Lung microvascular endothelial cell (primary cell): ENCODE results near the gene C18orf63. TPM values are rescaled to one million over a fixed set of nuclear protein-coding genes. Genes with fewer than 3 reads are reported as not detected.
"Not testable (repeated sequence)": the region's sequence is repeated elsewhere in the genome, so short reads cannot be mapped to it uniquely, and the experiment has no call there.

ENCODE experiments used
- DNase-seq, 2 donors: peaks; one replicate each; pipeline versions ENCODE4 v3.0.0 to v3.0.0-alpha.2; 2010; ENCODE audit warnings: low read depth in 2 of 2
- total RNA-seq: library from RNA; depleted of rRNA; stranded (reverse); fragments of >200 nt; gene quantifications from 2 replicates; pipeline ENCODE4 v1.2.1, GENCODE V29; 2014

C18orf63 gene
- total RNA-seq, 1 donor from 2014 or later: not detected

DNA sequence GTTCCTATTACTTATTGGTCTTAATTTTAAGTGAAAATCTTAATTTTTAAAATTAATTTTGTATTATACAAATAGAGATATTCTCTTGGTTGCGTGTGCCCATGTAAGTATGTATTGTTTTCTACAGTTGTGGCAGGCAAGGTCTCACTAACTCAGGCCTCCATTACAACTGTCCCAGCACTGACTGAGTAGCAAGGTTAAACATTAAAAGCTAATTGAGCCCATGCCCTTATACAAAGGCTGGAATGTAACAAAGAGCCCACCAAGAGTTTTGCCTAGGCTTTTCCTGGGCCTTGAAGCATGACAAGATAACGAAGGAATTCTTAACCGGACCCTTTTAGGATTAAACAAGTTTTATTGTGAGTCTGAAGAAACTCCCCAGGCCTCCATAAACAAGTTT is 11.2 kb downstream of the C18orf63 start:
- DNase-seq: not testable (repeated sequence)

DNA sequence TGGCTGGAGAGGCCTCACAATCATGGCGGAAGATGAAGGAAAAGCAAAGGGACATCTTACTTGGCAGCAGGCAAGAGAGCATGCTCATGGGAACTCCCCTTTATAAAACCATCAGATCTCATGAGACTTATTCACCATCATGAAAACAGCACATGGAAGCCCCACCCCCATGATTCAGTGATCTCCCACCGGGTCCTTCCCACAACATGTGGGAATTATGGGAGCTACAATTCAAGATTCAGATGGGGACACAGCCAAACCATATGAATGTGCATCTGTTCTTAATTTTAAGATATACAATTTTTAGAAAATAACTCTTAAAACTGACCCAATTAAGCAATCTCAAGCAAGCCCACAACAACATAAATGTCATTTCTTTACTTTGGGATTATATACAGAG is 12.6 kb downstream of the C18orf63 start:
- DNase-seq: no peak

DNA sequence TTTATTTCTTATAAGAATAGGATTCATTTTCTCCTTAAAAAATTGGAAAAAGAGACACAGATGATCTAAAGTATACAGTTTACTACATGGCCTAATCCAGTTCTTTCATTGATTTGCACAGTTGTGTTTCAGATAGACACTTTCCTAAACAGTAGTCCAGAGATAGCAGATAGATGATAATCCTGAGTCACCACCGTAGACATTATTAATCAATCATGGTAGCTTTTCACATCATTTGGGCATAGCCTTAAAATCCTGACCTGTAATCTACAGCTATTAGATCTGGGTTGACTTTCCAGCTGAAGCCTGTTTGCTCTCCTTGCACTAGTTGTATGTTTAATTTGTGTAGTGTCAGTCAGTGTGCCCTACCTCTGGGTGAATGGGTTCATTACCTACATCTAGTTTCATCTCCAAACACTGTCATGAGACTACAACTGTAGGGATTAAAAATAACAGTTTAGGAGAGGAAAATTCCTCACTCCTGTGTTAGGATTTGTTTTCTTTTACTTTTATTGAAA is 14.1 kb downstream of the C18orf63 start:
- no peak for DNase-seq

DNA sequence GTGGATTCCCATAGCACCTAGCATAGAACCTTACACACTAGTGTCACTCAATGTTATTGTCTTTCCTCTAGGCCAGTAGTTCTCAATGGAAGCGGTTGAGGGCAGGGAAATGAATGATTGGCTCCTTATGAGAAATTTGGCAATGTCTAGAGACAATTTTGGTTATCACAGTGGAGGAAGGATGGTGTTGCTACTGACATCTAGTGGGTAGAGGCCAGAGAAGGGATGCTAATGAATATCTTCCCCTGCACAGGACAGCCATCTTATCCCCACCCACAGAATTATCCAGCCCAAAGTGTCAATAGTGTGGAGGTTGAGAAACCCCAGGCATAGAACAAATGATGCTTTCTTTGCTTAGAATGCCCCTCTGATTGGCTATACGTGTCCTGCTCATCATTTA is 15.8 kb downstream of the C18orf63 start:
- peak; percentile 14 to 20 for DNase-seq

DNA sequence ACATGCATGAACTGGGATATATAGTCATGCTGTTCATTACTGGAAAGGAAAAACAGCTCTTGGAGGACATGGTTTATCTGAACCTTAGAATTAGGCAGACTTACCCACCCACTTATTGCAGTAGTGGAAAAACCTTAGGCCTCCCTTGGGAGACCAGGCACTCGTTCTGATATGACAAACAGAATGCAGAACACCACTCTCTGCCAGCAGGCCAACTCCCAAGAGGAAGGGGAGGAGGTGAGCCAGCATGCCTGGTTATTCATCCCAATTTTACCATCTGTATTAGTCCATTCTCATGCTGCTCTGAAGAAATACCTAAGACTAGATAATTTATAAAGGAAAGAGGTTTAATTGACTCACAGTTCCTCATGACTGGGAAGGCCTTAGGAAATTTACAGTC is 17.5 kb downstream of the C18orf63 start:
- no peak for DNase-seq

DNA sequence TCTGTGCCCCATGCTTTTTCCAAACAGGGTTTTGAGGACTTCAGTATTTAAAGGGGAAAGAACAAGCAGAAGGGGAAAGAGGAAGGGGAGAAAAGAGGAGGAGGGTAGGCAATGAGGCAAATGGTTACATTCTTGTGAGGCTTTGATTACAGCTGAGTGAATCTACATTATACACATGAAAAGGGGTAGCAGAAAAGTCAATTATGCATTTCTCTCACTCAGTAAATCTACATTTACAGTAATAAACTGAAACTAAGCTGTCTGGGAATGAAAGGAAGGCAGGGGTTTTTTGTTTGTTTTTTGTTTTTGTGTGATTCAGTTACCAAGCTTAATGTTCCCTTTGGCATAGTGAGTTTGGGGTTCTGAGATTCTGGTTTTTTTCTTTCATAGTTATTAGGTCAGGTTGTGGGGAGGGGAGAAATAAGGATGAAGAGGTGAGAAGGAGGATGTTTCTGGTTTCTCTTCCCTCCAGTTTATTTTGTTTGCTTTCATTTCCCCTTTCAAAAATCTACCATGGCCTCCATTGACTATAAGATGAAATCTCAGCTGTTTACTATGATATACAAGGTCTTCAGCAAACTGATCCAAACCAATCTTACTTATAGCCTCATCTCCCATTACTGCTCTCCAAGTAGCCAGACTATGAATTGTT is 18.7 kb downstream of the C18orf63 start:
- DNase-seq: no peak

DNA sequence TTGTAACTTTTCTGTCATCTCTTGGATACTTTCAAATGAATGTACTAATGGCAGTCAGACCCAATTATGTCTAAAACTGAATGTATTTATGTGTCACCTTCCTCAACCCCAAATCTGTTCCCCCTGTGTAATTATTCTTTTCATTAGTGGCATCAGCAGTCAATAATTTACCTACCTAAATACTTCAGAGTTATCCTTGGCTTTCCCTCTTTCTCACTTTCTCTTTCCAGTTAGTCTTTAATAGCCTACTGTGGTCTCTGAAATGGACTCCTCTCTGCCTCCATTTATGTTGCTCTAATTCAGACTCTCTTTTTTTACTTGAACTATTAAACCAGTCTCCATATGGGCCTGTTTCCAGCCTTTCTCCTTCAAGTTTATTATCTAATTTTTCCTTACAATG is 21.0 kb downstream of the C18orf63 start:
- no peak for DNase-seq

DNA sequence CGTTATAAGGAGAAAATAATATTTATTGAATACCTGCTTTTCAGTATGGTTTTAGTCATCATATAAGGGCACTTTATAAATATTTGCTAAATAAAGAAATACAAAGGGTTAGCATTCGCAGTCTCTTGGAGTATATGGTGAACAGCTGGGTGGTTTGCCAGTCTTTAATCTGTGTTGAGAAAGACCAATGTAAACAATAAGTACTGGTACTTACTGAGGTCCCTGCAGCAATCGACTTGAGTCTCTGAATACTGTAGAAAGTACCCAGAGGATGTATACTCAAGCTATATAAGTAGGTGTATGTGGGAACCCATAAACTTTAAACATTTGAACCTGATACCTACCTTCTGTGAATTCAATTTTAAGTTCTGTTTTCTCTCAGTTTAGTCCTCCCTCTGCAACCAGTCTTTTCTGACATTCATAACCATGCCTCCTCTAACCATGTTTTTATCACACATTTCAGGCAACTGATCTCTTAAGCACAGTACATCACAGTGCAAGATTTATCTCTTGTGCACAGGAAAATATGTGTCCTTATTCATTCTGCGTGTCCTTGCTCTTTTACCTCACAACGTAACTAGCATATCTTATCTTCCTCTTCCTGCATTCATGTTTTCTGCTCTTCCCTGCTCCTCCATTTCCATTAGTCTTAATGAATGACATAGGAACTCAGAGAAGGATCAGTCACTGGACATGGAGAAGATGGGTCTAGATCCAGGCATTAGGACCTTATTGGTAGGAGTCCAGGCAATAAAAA is 21.7 kb downstream of the C18orf63 start:
- DNase-seq: no peak

DNA sequence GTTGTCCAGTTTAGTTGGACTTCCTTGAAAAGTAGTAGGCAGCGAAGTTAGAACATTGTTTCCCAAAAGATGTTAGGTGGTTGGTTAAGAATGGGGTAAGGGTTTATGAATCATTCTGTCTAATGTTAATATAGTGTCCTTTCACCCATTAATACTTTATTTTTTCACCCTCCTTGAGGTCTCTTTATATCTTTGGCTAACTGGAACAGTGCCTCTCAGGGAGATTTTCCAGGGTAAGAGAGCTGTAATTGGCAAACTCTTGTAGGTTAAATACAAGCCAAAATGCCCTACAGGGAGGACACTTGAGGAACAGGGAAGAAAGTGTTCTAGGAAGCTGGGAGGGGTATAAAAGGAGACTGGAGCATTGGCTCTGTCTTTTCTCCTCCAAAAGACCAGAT is 22.3 kb downstream of the C18orf63 start:
- DNase-seq: no peak

DNA sequence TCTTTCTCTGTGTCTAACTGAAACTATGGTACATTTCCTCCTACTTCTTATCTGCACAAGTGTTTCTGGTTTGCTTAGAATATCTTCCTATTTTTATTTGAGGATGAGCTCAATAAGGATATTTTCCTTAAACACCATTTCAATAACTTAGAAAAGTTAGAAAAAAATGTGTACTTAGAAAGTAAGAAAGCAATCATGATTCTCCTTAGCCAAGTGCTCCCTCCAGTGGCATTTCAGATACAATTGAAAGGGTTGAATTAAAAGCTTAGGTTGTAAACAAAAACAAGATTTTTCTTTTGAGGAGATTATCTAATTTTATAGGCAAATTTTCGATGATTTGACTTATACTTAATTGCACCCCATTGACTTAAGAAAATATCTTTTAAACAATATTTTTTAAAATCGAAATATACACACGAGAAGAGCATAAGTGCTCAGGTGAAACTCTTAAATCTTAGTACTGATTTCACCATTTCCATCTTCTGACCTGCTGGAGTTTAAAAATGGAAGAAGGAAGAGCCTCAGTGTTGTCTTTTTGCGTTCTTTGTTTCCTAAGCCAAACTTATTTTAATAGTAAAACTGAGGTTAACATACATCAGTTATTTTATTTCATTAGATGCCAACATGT is 26.9 kb downstream of the C18orf63 start:
- peak; percentile 71 to 79 for DNase-seq

DNA sequence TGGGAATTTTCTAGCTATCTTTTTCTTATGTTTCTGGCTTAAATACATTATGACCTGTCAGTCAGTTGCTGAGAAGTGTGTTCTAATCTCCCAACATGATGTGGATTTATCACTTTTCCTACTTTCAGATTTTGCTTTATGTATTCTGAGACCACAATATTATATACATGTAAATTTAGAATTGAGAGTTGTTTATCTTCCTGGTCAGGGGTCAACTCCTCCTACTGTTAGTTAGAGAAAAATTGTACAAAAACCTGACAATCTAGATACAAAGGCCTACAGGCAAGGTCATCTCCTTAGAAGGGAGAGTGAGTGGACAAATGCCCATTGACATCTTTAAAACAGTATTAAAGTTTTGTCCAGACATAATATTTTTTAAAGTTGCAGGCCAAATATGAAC is 30.6 kb downstream of the C18orf63 start:
- no peak for DNase-seq

DNA sequence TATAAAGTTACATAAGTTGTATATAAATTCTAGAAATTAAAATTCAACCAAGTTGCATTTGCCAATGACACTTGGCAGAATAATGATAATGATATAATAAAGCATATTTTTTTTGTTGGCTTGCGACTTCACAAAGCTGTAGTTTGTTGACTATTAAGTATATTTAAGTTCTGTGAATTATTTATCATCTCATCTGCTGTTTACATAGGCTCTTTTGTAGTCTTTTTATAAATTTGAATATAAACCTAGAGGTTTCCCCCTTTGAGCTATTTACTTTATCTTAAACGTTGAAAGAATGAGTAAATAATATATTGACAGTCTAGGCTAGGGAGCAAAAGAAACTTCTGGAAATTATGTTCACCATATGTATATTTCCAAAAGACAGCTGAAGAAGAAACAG is 32.9 kb downstream of the C18orf63 start:
- no peak for DNase-seq

DNA sequence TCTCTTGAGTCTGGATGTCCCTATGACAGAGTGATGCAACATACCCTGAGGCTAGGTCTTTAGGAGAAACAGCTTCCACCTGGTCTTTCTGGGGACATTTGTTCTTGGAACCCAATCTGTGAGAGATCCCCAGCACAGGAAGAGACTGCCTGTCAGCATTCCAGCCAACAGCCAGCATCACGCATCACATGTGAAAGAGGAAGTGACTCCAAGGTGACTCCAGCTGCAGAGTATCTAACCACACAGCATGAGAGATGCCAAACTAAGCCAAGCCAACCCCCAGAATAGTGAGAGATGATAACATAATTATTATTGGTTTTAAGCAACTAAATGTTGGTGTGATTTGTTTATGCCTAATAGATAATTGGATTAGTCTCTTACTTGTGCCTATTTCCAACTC is 35.7 kb downstream of the C18orf63 start:
- DNase-seq: peak; percentile 71 to 80

DNA sequence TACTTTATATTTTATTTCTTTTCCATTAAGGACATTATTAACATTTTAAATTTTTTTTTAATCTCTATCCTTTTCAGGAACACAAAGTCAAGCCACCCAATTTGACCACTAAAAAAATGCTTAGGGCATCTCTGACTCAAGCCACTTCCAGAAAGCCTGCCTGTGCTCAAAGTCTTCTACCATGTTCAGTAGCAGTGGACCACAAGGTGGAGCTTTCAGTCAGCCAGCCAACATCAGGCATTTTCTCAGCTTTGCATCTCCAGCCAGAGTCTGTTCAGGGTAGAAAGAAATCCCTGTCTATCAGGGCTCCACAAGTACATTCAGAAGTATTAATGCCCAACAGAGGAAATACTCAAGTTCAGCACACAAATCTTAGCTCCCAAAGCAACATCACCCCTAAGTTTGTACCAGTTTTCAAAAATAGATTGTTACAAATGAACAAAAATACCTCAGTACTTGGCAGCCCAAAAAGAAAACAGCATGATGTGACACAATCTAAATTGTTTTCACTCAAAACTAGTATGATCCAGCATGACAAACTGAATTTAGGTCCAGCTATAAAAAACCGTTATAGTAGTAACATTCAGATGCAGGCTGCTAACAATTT is 37.6 kb downstream of the C18orf63 start:
- DNase-seq: peak; percentile 80

DNA sequence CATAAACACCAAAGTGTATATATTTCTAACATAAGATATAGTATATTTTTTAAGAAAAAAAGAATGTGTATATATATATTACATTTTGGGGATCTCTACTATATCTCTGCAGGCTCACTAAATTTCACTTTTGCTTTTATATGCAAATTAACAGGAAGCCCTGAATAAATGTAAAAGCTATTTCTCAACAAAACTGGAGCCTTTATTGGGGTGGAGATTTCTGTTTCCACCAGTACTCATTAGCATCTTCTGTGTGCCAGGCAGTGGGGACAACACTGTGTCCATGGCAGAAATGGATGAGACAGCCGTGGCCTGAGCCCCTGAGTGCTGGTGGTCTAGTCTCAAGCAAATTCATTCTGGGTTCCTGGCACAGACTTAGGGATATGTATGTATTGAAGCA is 41.3 kb downstream of the C18orf63 start:
- no peak for DNase-seq

DNA sequence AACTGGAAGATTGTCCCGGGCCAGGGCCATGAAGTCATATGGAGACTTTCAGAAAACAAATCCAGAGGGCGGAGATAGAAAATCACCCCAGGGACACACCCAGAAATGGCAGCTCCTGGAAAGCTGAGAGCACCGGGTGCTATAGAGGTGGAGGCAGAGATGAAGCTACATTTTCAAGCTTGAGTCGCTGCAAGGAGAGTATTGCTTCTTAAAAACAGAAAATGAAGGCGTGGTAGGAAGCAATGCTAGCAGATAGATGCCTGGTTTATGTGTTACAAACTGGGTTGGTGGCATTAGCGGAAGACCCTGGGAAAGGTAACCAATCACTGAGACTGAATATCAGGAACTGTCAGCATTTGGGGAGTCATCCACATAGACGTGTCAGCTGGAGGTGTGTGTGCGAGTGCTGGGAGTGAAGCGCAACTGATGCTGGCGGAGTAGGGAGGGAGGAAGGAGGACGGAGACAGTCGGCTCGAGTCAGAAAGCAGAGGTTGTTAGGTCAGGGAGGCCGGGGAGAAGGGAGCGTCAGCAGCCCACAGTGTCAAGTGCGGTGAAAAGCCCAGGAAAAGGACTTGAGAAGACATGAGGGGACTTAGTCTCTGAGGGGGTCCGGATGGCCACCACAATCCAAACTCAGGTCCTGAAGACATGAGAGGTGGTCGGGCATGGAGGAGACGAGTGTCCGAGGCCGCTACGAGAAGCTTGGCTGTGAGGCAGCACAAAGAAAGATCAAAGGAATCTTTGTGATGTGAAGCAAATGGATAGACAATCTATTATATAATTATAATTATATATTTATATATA is 45.4 kb downstream of the C18orf63 start:
- no peak for DNase-seq

DNA sequence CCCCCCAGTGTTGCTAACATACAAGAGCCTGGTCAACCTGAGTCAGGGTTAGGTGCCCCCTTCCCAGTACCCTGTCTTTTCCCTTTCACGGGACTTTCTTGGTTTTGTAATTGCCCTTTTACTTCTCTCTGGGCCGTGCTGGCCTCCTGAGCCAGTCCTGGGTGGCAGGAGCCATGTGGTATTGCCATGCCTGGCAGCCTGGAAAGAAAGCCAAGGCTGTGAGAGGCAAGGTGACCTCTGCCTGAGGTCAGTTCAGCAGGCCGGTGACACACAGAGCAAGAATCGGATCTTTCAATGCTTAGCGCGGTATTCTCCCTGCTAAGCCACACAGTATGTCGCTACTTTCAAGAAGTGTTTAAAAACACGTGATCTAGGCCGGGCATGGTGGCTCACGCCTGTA is 52.3 kb downstream of the C18orf63 start:
- DNase-seq: no peak

DNA sequence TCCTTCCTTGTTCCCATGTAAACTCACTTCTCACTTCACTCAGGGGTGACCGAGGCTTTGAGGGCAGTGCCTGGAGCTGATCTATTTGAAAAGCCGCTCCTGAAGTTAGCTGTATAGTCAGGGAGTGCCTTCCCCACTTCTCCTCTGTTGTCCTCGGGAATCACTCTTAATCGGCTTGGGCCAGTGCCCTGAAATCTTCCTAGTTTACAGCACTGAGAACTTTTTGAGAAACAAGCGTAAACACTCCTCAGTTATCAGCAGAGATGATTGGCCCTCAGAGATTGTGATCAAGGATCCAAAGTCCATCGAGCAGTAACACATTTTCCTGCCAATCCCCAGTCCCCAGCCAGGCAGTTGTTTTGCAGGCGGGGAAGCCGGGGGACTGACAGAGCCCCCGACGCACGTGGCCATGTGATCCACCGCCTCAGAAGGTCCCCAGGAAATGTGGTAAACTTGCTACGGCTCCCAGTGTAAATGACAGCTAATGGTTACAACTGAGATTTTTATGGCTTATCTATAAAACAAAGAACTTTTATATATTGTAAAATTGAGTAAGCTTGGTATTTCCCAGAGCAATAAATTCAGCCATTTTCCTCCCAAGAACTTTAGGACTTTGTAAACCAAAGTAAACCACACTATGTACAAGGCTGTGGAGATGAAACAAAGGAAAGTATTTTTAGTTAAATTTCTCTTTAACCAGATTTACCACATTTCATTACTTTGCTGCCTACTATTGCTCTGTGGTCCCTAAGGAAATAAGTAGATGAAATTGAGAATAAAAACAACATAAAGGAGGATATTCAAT is 53.5 kb downstream of the C18orf63 start:
- no peak for DNase-seq

DNA sequence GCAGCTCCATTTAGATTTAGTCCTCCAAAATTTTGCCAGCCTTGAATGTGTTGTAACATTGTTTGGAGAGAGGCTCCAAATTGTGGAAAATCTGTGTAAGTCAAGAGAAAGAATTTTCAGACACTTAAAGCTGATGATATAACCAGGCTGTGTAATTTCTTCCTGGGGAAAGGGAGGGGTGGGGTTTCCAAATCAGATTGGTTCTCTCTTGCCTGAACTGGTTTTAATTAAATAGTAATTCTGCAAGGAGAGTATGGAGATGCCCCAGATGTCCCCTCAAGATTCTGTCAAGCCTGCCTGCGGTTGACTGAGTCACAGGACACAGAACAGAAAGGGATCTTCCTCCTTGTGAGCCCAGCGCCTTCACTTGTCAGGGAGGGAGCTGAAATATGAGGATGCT is 54.5 kb downstream of the C18orf63 start:
- DNase-seq: no peak

DNA sequence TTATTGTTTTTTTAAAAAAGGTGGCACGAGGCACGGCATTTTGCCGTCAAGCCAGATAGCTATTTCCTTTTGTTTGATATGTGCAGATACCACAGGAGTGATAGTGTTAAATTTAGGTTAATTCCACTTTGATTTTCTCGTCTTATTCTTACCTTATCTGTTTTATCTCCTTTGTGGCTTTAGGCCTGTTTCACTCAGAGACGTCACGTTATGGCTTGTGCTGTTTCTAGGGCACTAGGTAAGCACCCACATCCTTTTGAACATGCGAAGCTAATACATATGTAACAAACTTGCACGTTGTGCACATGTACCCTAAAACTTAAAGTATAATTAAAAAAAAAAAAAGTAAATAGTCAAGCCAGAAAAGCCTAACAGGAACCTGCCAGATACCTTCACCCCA is 57.8 kb downstream of the C18orf63 start:
- no peak for DNase-seq

DNA sequence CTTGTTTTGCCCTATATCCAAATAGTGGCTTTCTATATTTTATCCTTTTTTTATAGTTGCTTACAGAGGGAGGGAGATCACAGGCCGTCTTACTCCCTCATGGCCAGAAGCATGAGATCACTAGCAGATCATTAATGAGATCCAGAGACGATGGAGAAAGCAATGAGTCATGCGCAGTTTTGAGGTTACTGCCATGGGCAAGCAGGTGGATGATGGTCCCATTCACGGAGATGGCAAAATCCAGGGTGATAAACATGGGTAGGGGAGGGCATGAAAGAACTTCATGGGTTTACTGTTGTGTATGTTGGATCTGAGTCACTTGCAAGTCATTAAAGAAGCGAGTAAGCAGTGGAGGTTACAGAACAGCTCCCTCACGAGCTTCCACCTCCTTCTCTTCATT is 60.4 kb downstream of the C18orf63 start:
- DNase-seq: no peak
